ENCODE measurements around the gene SPTAN1.

DNA sequence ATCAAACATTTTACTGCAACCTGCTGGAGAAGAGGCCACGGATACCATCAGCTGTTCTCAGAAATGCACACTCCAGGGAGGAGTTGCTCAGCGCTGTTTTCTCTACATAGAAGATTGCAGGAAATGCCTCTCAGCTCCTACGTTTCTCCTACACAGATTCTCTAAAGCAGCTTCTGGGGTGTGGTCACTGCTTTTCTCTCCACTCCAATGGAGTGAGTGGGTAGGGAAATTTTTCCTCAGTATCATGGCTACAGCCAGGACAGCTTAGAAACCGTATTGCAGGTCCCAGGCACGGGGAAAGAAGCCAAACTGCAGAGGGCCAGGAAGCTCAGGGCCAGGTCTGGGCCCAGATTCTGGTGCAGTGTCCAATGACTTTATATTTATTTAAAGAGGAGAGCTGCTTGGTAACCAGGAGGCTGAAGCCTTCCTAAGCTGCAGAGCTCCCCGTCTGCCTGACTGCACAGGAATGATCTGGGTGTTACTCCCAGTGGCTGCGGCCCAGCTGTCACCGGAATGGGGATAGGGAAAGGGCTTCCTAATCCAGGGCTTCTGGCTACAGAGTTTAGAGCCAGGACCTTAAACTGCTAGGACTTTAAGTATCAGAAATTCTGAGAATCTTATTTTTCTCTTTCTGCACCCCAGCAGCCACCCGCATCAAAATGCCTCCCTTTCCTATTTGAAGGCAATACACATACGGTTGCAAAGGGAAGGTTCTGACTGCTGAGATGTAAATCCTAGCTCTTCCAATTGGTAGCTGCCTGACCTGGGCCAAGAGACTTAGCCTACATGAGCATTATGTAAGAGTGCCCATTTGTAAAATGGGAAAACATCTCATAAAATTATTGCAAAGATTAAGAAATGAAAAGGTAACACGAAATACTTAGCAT, 1.4 kb upstream of the SPTAN1 start:
- TF ChIP-seq POLR2AphosphoS5 (IDR thresholded peaks at IDR 0.05) (no peak), EZH2 (IDR thresholded peaks at IDR 0.05; ENCODE audit: borderline replicate concordance, insufficient read depth, low read length, poor library complexity, severe bottlenecking) (no peak), TAF1 (IDR thresholded peaks at IDR 0.05; ENCODE audit: low read depth) (no peak), EP300 (conservative IDR thresholded peaks at IDR 0.05; ENCODE audit: poor library complexity, severe bottlenecking) (no peak)
- TF ChIP-seq, protein P1, sequence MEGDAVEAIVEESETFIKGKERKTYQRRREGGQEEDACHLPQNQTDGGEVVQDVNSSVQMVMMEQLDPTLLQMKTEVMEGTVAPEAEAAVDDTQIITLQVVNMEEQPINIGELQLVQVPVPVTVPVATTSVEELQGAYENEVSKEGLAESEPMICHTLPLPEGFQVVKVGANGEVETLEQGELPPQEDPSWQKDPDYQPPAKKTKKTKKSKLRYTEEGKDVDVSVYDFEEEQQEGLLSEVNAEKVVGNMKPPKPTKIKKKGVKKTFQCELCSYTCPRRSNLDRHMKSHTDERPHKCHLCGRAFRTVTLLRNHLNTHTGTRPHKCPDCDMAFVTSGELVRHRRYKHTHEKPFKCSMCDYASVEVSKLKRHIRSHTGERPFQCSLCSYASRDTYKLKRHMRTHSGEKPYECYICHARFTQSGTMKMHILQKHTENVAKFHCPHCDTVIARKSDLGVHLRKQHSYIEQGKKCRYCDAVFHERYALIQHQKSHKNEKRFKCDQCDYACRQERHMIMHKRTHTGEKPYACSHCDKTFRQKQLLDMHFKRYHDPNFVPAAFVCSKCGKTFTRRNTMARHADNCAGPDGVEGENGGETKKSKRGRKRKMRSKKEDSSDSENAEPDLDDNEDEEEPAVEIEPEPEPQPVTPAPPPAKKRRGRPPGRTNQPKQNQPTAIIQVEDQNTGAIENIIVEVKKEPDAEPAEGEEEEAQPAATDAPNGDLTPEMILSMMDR (IDR thresholded peaks at IDR 0.05; ENCODE audit: poor library complexity, severe bottlenecking) = no peak
